HL-60/S4 treated with phorbol 12-myristate 13-acetate at 8.2 ng/mL for 4 days and 3 days (cell line): ENCODE results near the gene SLC25A53.
"Not testable (repeated sequence)": the region's sequence is repeated elsewhere in the genome, so short reads cannot be mapped to it uniquely, and the experiment has no call there.

ENCODE experiments used
- in situ Hi-C: fragments of 300-500 bp; cut with MboI; formaldehyde crosslinking; loops from 2 replicates; pipeline ENCODE4 v1.15.0; 2022; ENCODE audit warnings: low sequenced_read_pairs

SLC25A53 gene

DNA sequence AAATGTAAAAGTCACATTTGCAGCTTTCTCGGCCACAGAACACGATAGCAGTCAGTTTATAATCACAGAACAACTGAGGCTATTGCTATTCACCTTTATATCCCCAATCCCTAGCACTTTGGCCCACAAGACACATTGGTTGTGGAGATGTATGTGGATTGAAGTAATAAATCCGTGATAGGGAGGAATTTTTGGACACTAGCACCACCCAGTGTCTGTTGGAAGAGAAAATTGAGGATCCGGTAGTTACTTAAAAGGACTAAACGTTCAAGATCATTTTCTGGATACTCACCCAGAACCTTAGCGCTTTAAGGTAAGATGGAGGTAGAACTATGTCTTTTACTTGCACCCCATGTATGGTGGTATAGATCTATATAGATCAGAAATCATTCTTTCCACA is 79.0 kb downstream of the SLC25A53 start:
- in situ Hi-C loops: not testable (repeated sequence)

DNA sequence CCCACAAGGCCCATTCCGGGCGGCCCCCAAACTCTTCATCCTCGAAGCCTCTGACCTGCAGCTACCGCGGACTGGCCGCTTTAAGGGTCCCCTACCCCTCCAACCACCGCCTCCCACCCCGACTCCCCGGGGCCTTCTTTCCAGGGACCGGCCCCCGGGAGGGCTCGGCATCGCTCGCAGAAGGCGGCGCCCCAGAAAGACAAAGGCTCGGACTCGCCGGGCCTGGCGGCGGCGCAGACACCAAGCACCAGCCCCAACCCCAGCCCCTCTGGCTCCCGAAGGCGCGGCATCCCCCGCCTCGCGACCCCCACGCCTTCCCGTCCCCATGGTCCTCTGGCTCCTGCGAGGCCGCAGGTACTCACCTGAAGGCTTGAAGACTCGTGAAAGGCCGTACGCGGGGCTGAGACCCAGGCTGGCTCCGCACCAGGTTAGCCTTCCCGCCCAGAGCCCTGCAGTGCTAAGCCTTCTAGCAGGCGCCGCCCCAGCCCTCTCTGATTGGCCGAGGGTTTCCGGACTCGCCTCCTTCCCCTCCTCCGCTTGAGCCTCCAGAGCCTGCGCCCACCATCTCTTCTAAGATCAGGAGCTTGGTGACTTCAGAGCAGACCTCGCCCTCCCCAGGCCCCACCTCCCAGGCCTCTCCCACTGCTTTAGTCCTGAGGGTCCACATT is 80.9 kb downstream of the SLC25A53 start, which contains the start of gene TMSB15C:
TMSB15C (minus strand) TSS at position 459 of the 668 bp plus-strand sequence.
- in situ Hi-C loops: not testable (repeated sequence)

DNA sequence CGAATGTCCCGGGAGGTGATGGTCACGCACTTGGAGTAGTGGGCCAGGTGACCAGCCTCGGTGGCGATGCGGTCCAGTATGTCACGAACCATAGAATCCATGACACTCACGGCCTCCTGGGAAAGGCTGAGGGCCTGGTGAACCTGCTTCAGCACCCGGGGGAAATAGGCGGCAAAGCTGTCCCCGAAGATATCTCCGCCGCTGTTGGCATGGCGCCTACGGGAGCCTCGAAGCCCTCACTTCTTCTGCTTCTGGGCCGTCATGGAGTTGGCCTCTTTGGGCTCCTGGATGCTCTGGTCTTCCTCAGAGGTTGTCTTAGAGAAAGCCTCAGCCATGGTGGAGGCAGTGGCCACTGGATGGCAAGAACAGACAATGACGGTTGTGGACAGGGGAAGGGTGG is 94.2 kb downstream of the SLC25A53 start:
- in situ Hi-C loops: not testable (repeated sequence)

DNA sequence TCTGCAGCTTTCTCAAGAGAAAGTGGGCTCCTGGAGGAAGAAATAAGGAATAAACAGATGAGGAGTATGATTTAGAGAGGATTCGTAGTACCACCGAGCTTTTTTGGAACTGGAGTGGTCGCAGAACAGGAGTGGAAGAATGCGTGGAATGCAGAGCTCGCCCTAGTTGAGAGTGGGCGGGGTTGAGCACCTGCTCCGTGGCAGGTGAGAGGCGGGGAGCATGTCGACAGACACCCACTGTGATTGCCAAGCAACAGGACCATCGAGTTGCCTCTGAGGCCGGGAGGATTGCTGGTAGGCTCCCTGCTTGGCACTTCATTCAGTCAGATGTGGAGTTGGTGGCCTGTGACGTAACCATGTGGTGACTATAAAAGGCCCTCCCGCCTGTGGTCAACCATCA is 101.9 kb downstream of the SLC25A53 start:
- in situ Hi-C loops: not testable (repeated sequence)
